Karpas-422 (cell line): ENCODE data around the gene NR5A1. TPM values are rescaled to one million over a fixed set of nuclear protein-coding genes. Genes with fewer than 3 reads are reported as not detected.

Experiments
- DNase-seq: peaks from one replicate; pipeline ENCODE4 v3.0.0-alpha.2; 2015
- H2AFZ ChIP-seq: fragments of 200-600 bp; sonication (generic); 2 replicates; pipeline ENCODE4 v1.6.1; 2014; ENCODE audit warnings: antibody characterized with exemption, low read length, mixed read lengths
- H3K27ac ChIP-seq: fragments of 200-600 bp; sonication (generic); 2 replicates; pipeline ENCODE4 v1.5.1; 2014; ENCODE audit warnings: mild to moderate bottlenecking, low read length, moderate library complexity
- H3K27me3 ChIP-seq: fragments of 200-600 bp; sonication (generic); 2 replicates; pipeline ENCODE4 v1.6.1; 2014; ENCODE audit warnings: low read length, mixed read lengths
- H3K36me3 ChIP-seq: fragments of 200-600 bp; sonication (generic); 2 replicates; pipeline ENCODE4 v1.6.1; 2014; ENCODE audit warnings: low read length, mixed read lengths; ENCODE audit not compliant: insufficient read depth
- H3K4me1 ChIP-seq: fragments of 200-600 bp; sonication (generic); 2 replicates; pipeline ENCODE4 v1.6.1; 2014; ENCODE audit warnings: mild to moderate bottlenecking, low read length, mixed read lengths
- H3K4me2 ChIP-seq: fragments of 200-600 bp; sonication (generic); 2 replicates; pipeline ENCODE4 v1.6.1; 2014; ENCODE audit warnings: low read length, low read depth, mild to moderate bottlenecking; ENCODE audit not compliant: poor library complexity, severe bottlenecking
- H3K4me3 ChIP-seq: fragments of 200-600 bp; sonication (generic); 2 replicates; pipeline ENCODE4 v1.5.1; 2014; ENCODE audit warnings: mild to moderate bottlenecking, antibody characterized with exemption, low read length, mixed read lengths
- H3K79me2 ChIP-seq: fragments of 200-600 bp; sonication (generic); 2 replicates; pipeline ENCODE4 v1.6.1; 2014; ENCODE audit warnings: mild to moderate bottlenecking, low read length, mixed read lengths
- H3K9ac ChIP-seq: fragments of 200-600 bp; sonication (generic); 2 replicates; pipeline ENCODE4 v1.6.0; 2014; ENCODE audit warnings: low read length
- H3K9me2 ChIP-seq: fragments of 200-600 bp; sonication (generic), shearing (Covaris generic); replicated peaks from 2 replicates; pipeline ENCODE4 v1.6.0; 2014; ENCODE audit warnings: mild to moderate bottlenecking, low read length, moderate library complexity; ENCODE audit not compliant: insufficient read depth
- H3K9me3 ChIP-seq: fragments of 300-700, 200-600 bp; sonication (generic); 2 replicates; pipeline ENCODE4 v1.6.1; 2014; ENCODE audit warnings: low read length, mixed read lengths
- H4K20me1 ChIP-seq: fragments of 200-600 bp; sonication (generic); 2 replicates; pipeline ENCODE4 v1.6.1; 2014; ENCODE audit warnings: mild to moderate bottlenecking, antibody characterized with exemption, low read length, low read depth; ENCODE audit not compliant: insufficient read depth
- total RNA-seq: library from RNA; depleted of rRNA; stranded (reverse); fragments of >200 nt; shearing (Covaris generic); gene quantifications from 2 replicates; pipeline ENCODE4 v1.2.3, GENCODE V29; 2014; ENCODE audit warnings: low replicate concordance

The NR5A1 gene
- total RNA-seq, 1 experiment from 2014 or later: not detected

- no peak overlapping the region for H2AFZ ChIP-seq
- no peak for DNase-seq
- no peaks in the 10 kb centered on the region for H3K9me2 ChIP-seq
- no peak overlapping the region for H3K4me2 ChIP-seq
- H3K4me1 ChIP-seq: no peaks in the 10 kb centered on the region
- H4K20me1 ChIP-seq: no peaks in the 10 kb centered on the region
- H3K4me3 ChIP-seq: no peak overlapping the region
- H3K36me3 ChIP-seq: no peaks in the 10 kb centered on the region
- no peaks in the 10 kb centered on the region for H3K9me3 ChIP-seq
- no peak overlapping the region for H3K27ac ChIP-seq
- no peaks in the 10 kb centered on the region for H3K79me2 ChIP-seq
- no peaks in the 10 kb centered on the region for H3K27me3 ChIP-seq
- H3K9ac ChIP-seq: no peak overlapping the region
These were observed 15.2 kb upstream of the NR5A1 start for GRCh38 chr9:124522121-124523098.

GRCh38 chr9:124521142-124521541, 13.9 kb upstream of the NR5A1 start:
- H4K20me1 ChIP-seq: no peaks in the 10 kb centered on the region
- no peak overlapping the region for H3K4me2 ChIP-seq
- no peak overlapping the region for H3K27ac ChIP-seq
- H3K9me3 ChIP-seq: no peaks in the 10 kb centered on the region
- no peaks in the 10 kb centered on the region for H3K27me3 ChIP-seq
- no peak overlapping the region for H2AFZ ChIP-seq
- no peaks in the 10 kb centered on the region for H3K4me1 ChIP-seq
- H3K4me3 ChIP-seq: no peak overlapping the region
- no peaks in the 10 kb centered on the region for H3K79me2 ChIP-seq
- H3K9me2 ChIP-seq: no peaks in the 10 kb centered on the region
- DNase-seq: no peak
- no peak overlapping the region for H3K9ac ChIP-seq
- no peaks in the 10 kb centered on the region for H3K36me3 ChIP-seq

- Histone ChIP-seq H2AFZ (no peak overlapping the region), H4K20me1 (no peaks in the 10 kb centered on the region), H3K4me2 (no peak overlapping the region), H3K4me1 (no peaks in the 10 kb centered on the region), H3K27me3 (no peaks in the 10 kb centered on the region), H3K9ac (no peak overlapping the region), H3K79me2 (no peaks in the 10 kb centered on the region), H3K36me3 (no peaks in the 10 kb centered on the region), H3K27ac (no peak overlapping the region), H3K4me3 (no peak overlapping the region), H3K9me3 (no peaks in the 10 kb centered on the region), H3K9me2 (no peaks in the 10 kb centered on the region)
- no peak for DNase-seq
These were observed 13.0 kb upstream of the NR5A1 start for GRCh38 chr9:124520206-124520596.

GRCh38 chr9:124518116-124518515, 10.9 kb upstream of the NR5A1 start:
- no peaks in the 10 kb centered on the region for H3K36me3 ChIP-seq
- H3K9me3 ChIP-seq: no peaks in the 10 kb centered on the region
- H3K9me2 ChIP-seq: no peaks in the 10 kb centered on the region
- DNase-seq: no peak
- no peaks in the 10 kb centered on the region for H3K79me2 ChIP-seq
- no peak overlapping the region for H3K4me3 ChIP-seq
- H3K27ac ChIP-seq: no peak overlapping the region
- no peak overlapping the region for H3K9ac ChIP-seq
- H4K20me1 ChIP-seq: no peaks in the 10 kb centered on the region
- H2AFZ ChIP-seq: no peak overlapping the region
- no peaks in the 10 kb centered on the region for H3K27me3 ChIP-seq
- H3K4me1 ChIP-seq: no peaks in the 10 kb centered on the region
- H3K4me2 ChIP-seq: no peak overlapping the region

GRCh38 chr9:124517600-124517999, 10.4 kb upstream of the NR5A1 start:
- no peaks in the 10 kb centered on the region for H3K79me2 ChIP-seq
- no peaks in the 10 kb centered on the region for H3K4me1 ChIP-seq
- no peak overlapping the region for H2AFZ ChIP-seq
- H3K36me3 ChIP-seq: no peaks in the 10 kb centered on the region
- DNase-seq: no peak
- no peaks in the 10 kb centered on the region for H3K27me3 ChIP-seq
- no peaks in the 10 kb centered on the region for H4K20me1 ChIP-seq
- no peak overlapping the region for H3K27ac ChIP-seq
- no peaks in the 10 kb centered on the region for H3K9me3 ChIP-seq
- no peaks in the 10 kb centered on the region for H3K9me2 ChIP-seq
- H3K4me2 ChIP-seq: no peak overlapping the region
- no peak overlapping the region for H3K9ac ChIP-seq
- H3K4me3 ChIP-seq: no peak overlapping the region

- no peak overlapping the region for H3K9ac ChIP-seq
- no peak overlapping the region for H3K27ac ChIP-seq
- no peaks in the 10 kb centered on the region for H4K20me1 ChIP-seq
- DNase-seq: no peak
- no peaks in the 10 kb centered on the region for H3K9me3 ChIP-seq
- no peak overlapping the region for H2AFZ ChIP-seq
- H3K4me2 ChIP-seq: no peak overlapping the region
- no peaks in the 10 kb centered on the region for H3K27me3 ChIP-seq
- H3K79me2 ChIP-seq: no peaks in the 10 kb centered on the region
- no peaks in the 10 kb centered on the region for H3K4me1 ChIP-seq
- no peaks in the 10 kb centered on the region for H3K9me2 ChIP-seq
- no peaks in the 10 kb centered on the region for H3K36me3 ChIP-seq
- H3K4me3 ChIP-seq: no peak overlapping the region
These were observed 7.7 kb upstream of the NR5A1 start for GRCh38 chr9:124514874-124515273.

GRCh38 chr9:124514125-124514524, 6.9 kb upstream of the NR5A1 start:
- Histone ChIP-seq H4K20me1 (no peaks in the 10 kb centered on the region), H3K9me3 (no peaks in the 10 kb centered on the region), H3K27me3 (no peaks in the 10 kb centered on the region), H3K9ac (no peak overlapping the region), H2AFZ (no peak overlapping the region), H3K4me1 (no peaks in the 10 kb centered on the region), H3K27ac (no peak overlapping the region), H3K9me2 (no peaks in the 10 kb centered on the region), H3K79me2 (no peaks in the 10 kb centered on the region), H3K4me3 (no peak overlapping the region), H3K36me3 (no peaks in the 10 kb centered on the region), H3K4me2 (no peak overlapping the region)
- no peak for DNase-seq

GRCh38 chr9:124513376-124513994, 6.3 kb upstream of the NR5A1 start:
- Histone ChIP-seq H2AFZ (no peak overlapping the region), H3K9me2 (no peaks in the 10 kb centered on the region)

More at GRCh38 chr9:124513376-124513994, 6.3 kb upstream of the NR5A1 start:
- Histone ChIP-seq H3K4me2 (no peak overlapping the region), H3K27me3 (no peaks in the 10 kb centered on the region), H4K20me1 (no peaks in the 10 kb centered on the region), H3K79me2 (no peaks in the 10 kb centered on the region), H3K9ac (no peak overlapping the region), H3K4me1 (no peaks in the 10 kb centered on the region), H3K9me3 (no peaks in the 10 kb centered on the region), H3K27ac (no peak overlapping the region), H3K4me3 (no peak overlapping the region), H3K36me3 (no peaks in the 10 kb centered on the region)
- DNase-seq: no peak
